Testis (tissue), 3 donors: Measurements from ENCODE around the gene HPSE2. TPM values are rescaled to one million over a fixed set of nuclear protein-coding genes. Genes with fewer than 3 reads are reported as not detected.

Experiments used
- DNase-seq: peaks from one replicate; pipeline ENCODE4 v3.0.0-alpha.2; 2019
- H3K27ac ChIP-seq, 2 donors: fragments of 200-600 bp; sonication (generic); one replicate each; pipeline ENCODE4 v1.5.1; 2019
- H3K27me3 ChIP-seq: fragments of 200-600 bp; sonication (generic); one replicate; pipeline ENCODE4 v1.5.1; 2019
- H3K36me3 ChIP-seq: fragments of 200-600 bp; sonication (generic); one replicate; pipeline ENCODE4 v1.5.1; 2017; ENCODE audit warnings: low read depth; ENCODE audit errors: missing control alignments
- H3K4me1 ChIP-seq: fragments of 200-600 bp; sonication (generic); one replicate; pipeline ENCODE4 v1.5.1; 2019
- H3K4me3 ChIP-seq, 2 donors: fragments of 200-600 bp; sonication (generic); one replicate each; pipeline ENCODE4 v1.5.1; 2017 to 2019
- H3K9me3 ChIP-seq: fragments of 200-600 bp; sonication (generic); one replicate; pipeline ENCODE4 v1.5.1; 2017
- CTCF ChIP-seq, 3 experiments: fragments of 450-650 bp in 2 of 3; fragments of 200-600 bp in 1 of 3; sonication (generic) in 1 of 3; IDR thresholded peaks; one replicate each; pipeline ENCODE4 v1.5.1; 2016 to 2019; ENCODE audit warnings: antibody characterized with exemption in 3 of 3, mild to moderate bottlenecking in 2 of 3, moderate library complexity in 1 of 3
- POLR2A ChIP-seq: fragments of 450-650 bp; IDR thresholded peaks from one replicate; pipeline ENCODE4 v1.6.1; 2017; ENCODE audit warnings: antibody characterized with exemption, mild to moderate bottlenecking, moderate library complexity
- WGBS, 2 donors: methylation state at CpG; one replicate each; pipeline ENCODE4 v1.1.5; 2018; 5-methylcytosine and 5-hydroxymethylcytosine counted together
- intact Hi-C: fragments of 100-400 bp; cut with DNase I; formaldehyde crosslinking; loops from one replicate; pipeline ENCODE4 v1.15.1; 2023; ENCODE audit warnings: low total_unique reads
- polyA plus RNA-seq: library from polyadenylated mRNA; stranded (reverse); fragments of 350-450 nt; fragmentation: Illumina TruSeq; extraction: RNeasy Lipid Tissue Mini Kit (QIAGEN cat#74804); gene quantifications from one replicate; pipeline ENCODE4 v1.2.3, GENCODE V29; 2014; ENCODE audit warnings: low read depth, low replicate concordance; ENCODE audit not compliant: insufficient read depth
- total RNA-seq, 2 donors: library from RNA; depleted of rRNA; stranded (reverse); fragments of >200 nt; gene quantifications; one replicate each; pipeline ENCODE4 v1.2.3, GENCODE V29; 2016

HPSE2 gene
- total and polyA plus RNA-seq, 3 donors from 2014 or later: 1.7 to 4.1 (median 2.5) TPM

GRCh38 chr10:98885378-98885777 lies 350.3 kb downstream of the HPSE2 start:
- Histone ChIP-seq H3K4me1 (no peaks in the 10 kb centered on the region), H3K4me3 (no peak overlapping the region), H3K27ac (no peak overlapping the region), H3K9me3 (no peaks in the 10 kb centered on the region), H3K36me3 (no peaks in the 10 kb centered on the region), H3K27me3 (no peaks in the 10 kb centered on the region)
- no peak for TF ChIP-seq CTCF (IDR thresholded peaks at IDR 0.05)
- no peak for TF ChIP-seq POLR2A
- intact Hi-C loops: no loop called here
- DNase-seq: no peak

GRCh38 chr10:98881789-98882188 lies 353.9 kb downstream of the HPSE2 start:
- Histone ChIP-seq H3K4me3 (no peak overlapping the region), H3K36me3 (no peaks in the 10 kb centered on the region), H3K27ac (no peak overlapping the region), H3K9me3 (no peaks in the 10 kb centered on the region), H3K27me3 (no peaks in the 10 kb centered on the region), H3K4me1 (no peaks in the 10 kb centered on the region)
- WGBS, 2 donors: 50 to 84% methylated on average over 1 of the region's 1 CpG
- DNase-seq: no peak
- TF ChIP-seq CTCF (IDR thresholded peaks at IDR 0.05) (no peak), POLR2A (no peak)
- intact Hi-C loops: no loop called here

- TF ChIP-seq CTCF (IDR thresholded peaks at IDR 0.05): no peak
- TF ChIP-seq POLR2A: no peak
- Histone ChIP-seq H3K27ac (no peak overlapping the region), H3K36me3 (no peaks in the 10 kb centered on the region), H3K27me3 (no peaks in the 10 kb centered on the region), H3K4me3 (no peak overlapping the region), H3K4me1 (no peaks in the 10 kb centered on the region), H3K9me3 (no peaks in the 10 kb centered on the region)
- DNase-seq: no peak
- WGBS, 2 donors: 65 to 78% methylated on average over 2 of the region's 2 CpGs
- intact Hi-C loops: no loop called here
Observed at GRCh38 chr10:98880971-98881370, 354.7 kb downstream of the HPSE2 start.

GRCh38 chr10:98878921-98879320 lies 356.7 kb downstream of the HPSE2 start:
- DNase-seq: no peak
- no peak overlapping the region for H3K4me3 ChIP-seq
- no peak overlapping the region for H3K27ac ChIP-seq
- no peaks in the 10 kb centered on the region for H3K27me3 ChIP-seq
- no peaks in the 10 kb centered on the region for H3K4me1 ChIP-seq
- H3K36me3 ChIP-seq: no peaks in the 10 kb centered on the region
- TF ChIP-seq POLR2A: no peak
- no peak for TF ChIP-seq CTCF (IDR thresholded peaks at IDR 0.05)
- 45 to 47% methylated on average over 2 of the region's 2 CpGs for WGBS, 2 donors
- intact Hi-C loops: no loop called here
- H3K9me3 ChIP-seq: no peaks in the 10 kb centered on the region

- Histone ChIP-seq H3K9me3 (no peaks in the 10 kb centered on the region), H3K27ac (no peak overlapping the region), H3K4me3 (no peak overlapping the region), H3K27me3 (no peaks in the 10 kb centered on the region), H3K4me1 (no peaks in the 10 kb centered on the region), H3K36me3 (no peaks in the 10 kb centered on the region)
- TF ChIP-seq POLR2A (no peak), CTCF (IDR thresholded peaks at IDR 0.05) (no peak)
- DNase-seq: no peak
- 55 to 63% methylated on average over 2 of the region's 2 CpGs for WGBS, 2 donors
- intact Hi-C loops: no loop called here
Observed at GRCh38 chr10:98878418-98878817, 357.2 kb downstream of the HPSE2 start.
